Measurements from ENCODE around the gene PRKAG2.
"Not testable (repeated sequence)": the region's sequence is repeated elsewhere in the genome, so short reads cannot be mapped to it uniquely, and the experiment has no call there.

The PRKAG2 gene

DNA sequence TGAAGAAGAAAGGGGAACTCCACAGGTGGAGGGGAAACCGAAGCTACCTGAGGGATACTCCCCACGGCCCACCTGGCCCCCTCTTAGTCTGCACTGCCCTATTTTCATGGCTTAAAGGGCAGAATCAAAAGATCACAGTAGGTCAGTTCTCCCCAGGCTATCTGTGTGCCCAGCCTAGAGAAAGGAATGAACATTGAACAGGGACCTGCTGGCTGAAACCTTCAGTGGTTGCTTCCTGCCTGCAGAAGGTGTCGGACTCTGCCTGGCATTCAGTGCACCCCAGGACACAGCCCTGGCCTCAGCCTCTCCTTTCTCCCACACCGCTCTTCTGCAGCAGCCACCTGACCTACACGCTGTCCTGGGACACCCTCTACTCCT lies 74.5 kb downstream of the PRKAG2 start:
- DNase-seq (ENCODE audit: low spot score), result no peak
- no peak for FAIRE-seq

DNA sequence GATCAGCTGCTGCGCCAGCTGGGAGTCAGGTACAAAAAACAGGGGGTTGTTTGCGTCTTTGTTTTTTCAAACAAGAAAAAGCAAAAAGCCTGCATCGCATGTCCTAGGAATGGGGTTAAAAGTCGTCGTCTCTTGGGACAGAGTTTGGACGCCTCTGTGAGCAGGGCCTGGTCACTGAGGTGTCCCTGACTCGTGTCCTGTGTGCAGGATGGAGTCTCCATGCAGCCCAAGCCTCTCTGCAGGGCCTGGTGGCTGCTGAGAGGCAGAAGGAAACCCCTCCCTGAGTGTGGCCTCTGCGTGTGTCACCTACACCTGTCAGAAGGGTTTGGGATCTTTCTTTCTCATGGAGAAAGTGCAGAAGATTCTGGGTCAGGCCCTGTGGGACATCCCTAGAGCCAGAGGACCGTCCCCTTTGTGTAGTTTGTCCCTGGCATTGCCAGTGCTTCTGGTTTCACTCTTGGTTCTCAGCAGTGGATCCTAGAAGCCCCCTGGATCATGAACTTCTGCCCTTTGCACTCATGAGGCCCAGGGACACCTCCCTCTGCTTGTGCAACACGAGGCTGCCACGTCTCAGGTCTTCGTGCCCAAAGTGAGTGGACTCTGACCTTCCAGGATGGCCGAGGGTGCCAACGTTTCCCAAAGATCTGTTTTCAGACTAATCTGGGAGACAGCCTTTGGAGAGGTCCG lies 75.0 kb downstream of the PRKAG2 start:
- FAIRE-seq, result no peak

GRCh38 chr7:151801291-151801690 lies 75.6 kb downstream of the PRKAG2 start:
- FAIRE-seq (no peak), DNase-seq (ENCODE audit: low spot score) (no peak)

More for the DNA sequence above, 75.0 kb downstream of the PRKAG2 start:
- DNase-seq (ENCODE audit: low spot score), result no peak

- FAIRE-seq, result no peak
These were observed 76.1 kb downstream of the PRKAG2 start for GRCh38 chr7:151800861-151801260.

DNA sequence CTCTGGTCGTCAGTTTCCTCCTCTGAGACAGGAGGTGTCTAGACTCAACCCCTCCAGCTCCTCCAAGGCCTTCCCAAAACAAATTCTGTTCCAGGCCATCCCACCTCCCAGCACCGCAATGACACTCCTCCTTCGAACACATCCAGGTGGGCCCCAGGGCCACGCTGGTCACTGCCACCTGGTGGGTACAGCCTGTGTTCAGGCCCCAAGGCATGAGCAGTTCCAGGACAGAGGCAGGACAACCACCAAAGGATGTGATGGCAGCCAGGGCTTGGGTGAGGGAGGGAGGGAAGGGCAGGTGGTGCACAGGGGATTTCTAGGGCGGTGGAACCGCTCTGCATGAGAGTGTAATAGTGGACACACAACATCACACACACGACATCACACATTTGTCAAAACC lies 76.5 kb downstream of the PRKAG2 start:
- DNase-seq (ENCODE audit: low spot score) (no peak), FAIRE-seq (no peak)

More at GRCh38 chr7:151800861-151801260, 76.1 kb downstream of the PRKAG2 start:
- DNase-seq (ENCODE audit: low spot score), result no peak

GRCh38 chr7:151799506-151799905 lies 77.4 kb downstream of the PRKAG2 start:
- FAIRE-seq, result no peak
- DNase-seq (ENCODE audit: low spot score), result no peak

DNA sequence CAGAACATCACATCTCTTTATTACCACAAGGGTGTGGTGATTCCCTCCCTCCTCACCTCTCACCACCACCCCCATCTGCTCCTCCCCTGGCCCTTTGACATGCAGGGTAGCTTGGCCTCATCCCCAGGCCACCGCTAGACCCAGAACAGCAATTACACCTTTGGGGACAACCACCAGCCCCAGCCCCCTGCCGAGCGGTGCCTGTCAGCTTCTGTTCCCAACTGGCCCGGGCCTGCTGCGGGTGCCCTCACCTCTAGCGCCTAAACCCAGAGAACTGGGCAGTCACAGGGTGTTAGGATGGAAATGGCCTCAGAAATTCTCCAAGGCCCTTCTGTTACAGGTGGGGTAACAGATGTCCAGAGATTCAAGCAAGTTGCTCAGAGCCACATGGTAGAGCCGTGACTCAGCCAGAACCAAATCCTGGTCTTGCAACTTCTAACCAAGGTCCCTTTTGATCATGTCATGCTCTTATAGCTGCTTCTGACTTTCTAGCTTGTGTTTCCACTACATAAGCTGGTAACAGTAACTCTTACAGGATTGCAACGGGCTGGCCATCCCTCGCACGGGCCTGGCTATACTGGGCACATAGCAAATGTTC lies 78.0 kb downstream of the PRKAG2 start:
- no peak for FAIRE-seq
- DNase-seq (ENCODE audit: low spot score), result no peak

GRCh38 chr7:151797667-151798307 lies 79.1 kb downstream of the PRKAG2 start:
- not testable (repeated sequence) for FAIRE-seq; DNase-seq (ENCODE audit: low spot score)

DNA sequence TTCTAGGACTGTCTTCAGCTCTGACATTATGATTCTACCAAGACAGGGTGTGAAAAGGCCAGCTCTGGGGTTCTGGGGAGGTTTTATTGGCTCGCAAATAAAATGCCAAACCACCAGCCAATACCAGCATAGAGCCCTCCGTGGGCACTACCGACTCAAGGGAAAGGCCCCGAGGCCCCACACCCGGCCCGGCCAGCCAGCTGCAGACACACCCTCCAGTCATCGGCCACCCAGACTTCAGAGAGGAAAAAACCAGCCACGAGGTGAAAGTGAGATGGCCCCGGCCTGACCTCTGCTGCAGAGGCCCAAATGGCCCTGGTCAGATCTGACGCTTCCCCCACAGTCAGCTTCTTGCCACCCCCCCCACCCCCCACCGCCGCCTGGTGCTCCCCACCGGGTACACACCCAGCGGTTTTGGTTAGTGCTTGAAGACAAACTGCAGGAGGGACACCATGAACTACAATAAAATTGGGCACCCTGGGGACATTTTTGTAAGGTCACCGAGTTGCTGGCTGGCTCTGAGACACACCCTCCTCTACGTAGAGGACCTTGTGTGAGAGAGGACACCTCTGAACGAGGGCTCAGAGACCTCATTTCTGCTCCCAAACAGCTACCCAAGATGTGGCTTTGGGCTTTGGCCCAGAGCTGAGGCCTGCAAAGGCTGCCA lies 79.9 kb downstream of the PRKAG2 start:
- no peak for DNase-seq (ENCODE audit: low spot score)
- no peak for FAIRE-seq

DNA sequence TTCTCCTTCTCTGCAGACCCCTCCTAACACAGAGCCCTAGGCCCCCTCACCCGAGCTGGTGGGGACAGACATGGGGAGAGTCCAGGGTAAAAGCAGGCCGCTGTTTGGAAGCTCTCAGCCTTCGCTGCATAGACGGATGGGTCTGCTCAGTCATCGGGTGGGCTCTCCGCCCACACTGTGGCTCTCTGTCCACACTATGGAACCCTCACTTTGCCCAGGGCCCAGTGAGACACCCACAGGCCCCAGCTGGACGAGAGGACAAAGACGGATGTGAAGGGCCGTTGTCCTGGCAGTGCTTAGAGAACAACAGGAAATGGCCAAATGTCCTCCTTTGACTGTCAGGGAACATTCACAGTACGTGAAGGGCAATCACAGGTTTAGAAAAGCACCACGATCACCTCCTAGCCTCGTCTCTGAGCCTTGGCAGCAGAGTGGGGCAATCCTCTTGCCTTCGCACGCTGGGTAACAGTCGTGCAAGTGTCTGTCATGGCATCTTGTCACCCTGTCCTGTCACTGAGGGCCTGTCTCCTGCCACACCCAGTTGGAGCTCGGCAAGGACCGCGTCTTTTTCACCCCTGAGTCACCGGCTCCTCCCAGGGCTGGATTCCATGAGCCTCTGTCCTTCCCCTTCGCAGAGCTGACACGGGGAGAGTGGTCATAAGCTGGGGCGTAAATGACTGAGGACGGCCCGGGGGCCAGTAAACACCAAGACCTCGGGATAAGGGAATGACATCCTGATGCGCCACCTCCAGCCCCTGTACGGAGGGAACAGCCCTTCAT lies 80.6 kb downstream of the PRKAG2 start:
- peak; percentile 81 for DNase-seq (ENCODE audit: low spot score)
- FAIRE-seq, result no peak

GRCh38 chr7:151795168-151795811 lies 81.6 kb downstream of the PRKAG2 start:
- FAIRE-seq (no peak), DNase-seq (ENCODE audit: low spot score) (peak; percentile 87)

DNA sequence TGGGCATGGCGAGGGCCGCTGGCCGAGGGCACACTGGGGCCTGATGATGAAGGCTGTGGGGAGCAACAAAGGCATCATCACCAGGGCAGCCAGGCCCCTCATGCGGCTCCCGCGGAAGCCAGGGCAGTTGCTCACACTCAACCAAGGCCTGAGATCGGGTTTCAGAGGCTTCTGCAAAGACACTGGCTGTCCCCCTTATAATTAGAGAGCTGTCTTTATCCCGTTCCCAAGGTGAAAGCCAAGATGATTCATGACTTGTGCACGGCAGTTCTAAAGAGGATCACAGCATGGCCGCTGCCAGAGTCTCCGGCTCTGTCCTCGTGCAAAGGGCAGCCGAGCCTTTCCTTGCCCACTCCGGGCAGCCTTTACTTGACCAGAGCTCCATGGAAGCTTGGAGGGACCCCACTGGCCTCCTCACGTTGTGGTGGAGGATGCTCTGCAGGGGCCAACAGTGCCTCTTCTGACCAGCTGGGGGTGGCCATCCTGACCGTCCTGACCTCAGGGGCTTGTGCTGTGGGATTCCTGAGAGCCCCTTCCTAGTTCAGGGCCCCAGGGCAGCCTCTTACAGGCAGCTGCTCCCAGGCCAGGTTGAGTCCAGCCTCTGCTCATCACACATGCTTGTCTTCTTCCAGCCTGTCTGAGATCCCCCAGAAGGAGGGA lies 82.3 kb downstream of the PRKAG2 start:
- FAIRE-seq (no peak), DNase-seq (ENCODE audit: low spot score) (peak; percentile 56)

GRCh38 chr7:151793991-151794507 lies 82.9 kb downstream of the PRKAG2 start:
- DNase-seq (ENCODE audit: low spot score), result no peak
- no peak for FAIRE-seq

DNA sequence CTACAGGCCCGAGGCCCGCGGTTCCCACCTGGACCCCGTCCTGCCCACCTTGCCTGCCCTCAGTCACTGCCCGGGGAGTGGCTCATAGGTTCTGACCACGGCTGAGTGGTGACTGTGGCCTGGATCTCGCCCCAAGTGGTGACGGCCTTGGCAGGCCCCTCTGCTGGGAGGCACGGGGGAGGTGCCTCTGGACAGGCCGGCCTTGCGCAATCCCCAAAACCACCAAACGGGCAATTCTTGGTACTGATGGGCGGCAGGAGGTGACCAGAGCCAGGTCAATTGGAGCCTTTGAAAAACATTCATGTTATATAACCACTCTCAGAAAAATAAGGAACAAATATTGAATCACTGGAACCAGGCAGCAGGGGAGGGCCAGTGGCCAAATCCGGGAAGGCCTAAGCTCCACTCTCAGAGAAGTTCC lies 83.4 kb downstream of the PRKAG2 start:
- FAIRE-seq (no peak), DNase-seq (ENCODE audit: low spot score) (peak; percentile 46)

DNA sequence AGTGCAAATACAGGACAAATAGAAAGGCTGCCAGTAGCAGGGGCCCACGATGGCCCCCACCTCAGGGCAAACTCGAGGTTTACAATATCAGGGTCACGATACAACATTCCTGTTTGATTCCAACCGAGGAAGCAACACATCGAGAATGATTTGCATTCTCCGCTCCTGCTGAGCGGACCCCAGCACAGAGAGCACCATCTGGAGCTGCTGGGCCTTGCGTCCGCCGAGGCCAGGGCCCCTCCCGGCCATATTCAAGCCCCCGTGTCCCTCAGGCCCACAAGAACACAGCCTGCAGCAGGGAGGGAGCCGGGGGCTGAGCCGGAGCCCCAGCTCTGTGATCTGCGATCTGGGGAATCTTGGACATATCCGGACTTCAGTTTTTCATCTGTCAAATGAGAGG lies 84.3 kb downstream of the PRKAG2 start:
- no peak for FAIRE-seq
- no peak for DNase-seq (ENCODE audit: low spot score)

- no peak for FAIRE-seq
- DNase-seq (ENCODE audit: low spot score), result no peak
These were observed 84.8 kb downstream of the PRKAG2 start for GRCh38 chr7:151792086-151792485.

- FAIRE-seq, result no peak
- no peak for DNase-seq (ENCODE audit: low spot score)
These were observed 85.9 kb downstream of the PRKAG2 start for GRCh38 chr7:151790830-151791620.

DNA sequence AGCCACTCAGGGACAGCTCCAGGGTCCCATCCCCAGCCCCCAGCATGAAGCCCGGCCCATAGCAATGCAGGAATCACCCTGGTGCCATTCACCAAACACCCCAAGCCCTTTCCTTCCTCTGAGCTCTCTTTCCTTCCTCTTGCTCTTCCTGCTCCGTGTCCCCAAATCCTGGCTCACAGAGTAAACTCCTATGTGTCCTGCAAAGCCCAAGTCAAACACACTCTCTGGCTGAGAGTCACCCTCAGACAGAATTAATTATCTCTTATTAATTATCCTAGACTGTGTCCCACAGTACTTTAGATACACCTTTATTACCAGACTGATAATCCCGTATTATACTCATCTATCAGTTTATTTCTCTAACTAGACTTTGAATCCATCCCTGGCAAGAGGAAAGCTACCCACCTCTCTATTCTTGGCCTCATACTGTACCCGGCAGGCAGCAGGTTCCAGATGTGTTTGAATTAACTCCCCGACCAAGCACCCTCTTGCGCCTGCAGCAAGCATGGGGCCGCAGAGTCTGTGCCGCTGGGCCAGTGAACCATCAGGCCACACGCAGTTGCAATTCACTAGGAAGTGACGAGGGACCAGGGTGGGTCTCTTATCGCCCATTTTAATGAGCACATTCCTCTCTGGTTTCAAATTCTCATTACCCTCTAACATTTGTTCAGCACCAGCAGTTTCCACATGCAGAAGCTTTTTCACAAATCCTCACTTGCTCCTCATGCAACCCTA lies 86.7 kb downstream of the PRKAG2 start:
- no peak for FAIRE-seq
- DNase-seq (ENCODE audit: low spot score), result no peak

Data from RCC 7860 (cell line).